Measurements from ENCODE around the gene TRAK1. TPM values are rescaled to one million over a fixed set of nuclear protein-coding genes. Genes with fewer than 3 reads are reported as not detected.

Gene TRAK1
- total RNA-seq, 1 donor from 2014 or later, result 58.4 TPM

- H3K4me3 Mint-ChIP-seq, result peak overlapping the region; percentile 19
- no peak for DNase-seq
Measured at GRCh38 chr3:42094128-42094527, 3.0 kb downstream of the TRAK1 start.

DNA sequence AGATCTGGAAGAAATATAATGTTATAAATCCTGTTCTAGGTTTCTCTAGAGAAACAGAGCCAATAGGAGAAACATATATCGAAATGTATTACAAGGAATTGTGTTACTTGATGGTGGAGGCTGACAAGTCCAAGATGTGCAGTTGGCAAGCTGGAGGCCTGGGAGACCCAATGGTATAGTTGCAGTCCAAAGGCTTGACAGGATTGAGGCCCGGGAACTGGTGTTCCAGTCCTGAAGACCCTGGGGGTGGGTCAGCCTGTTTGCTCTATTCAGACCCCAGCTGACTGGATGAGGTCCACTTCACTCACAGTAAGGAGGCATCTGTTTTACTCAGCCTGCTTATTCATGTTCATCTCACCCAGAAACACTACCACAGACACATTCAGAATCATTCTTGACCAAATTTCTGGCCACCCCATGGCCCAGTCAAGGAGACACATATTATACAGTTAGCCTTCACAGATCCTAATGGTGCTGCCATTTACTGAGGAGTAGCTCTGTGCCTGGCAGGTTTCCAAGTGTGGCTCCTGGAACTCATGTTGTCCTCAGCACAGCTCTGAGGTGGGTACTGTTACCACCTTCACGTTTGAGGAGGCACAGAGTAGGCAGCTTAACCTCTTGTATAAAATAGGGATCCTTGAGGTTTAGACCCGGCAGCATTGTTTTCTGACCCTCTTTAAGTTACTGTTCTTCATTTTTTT lies 3.7 kb downstream of the TRAK1 start:
- no peak for ATAC-seq (ENCODE audit: low read depth)
- H3K9me3 Mint-ChIP-seq, result peaks cover 7% of the 10 kb centered on the region
- POLR2A ChIA-PET, result interaction anchor here (0.7 to 4.2 kb wide), 8 partner anchors 14 to 133 kb away, joined by 3 to 26 read pairs (median 14); partner anchors contain the start of gene ULK4
- intact Hi-C loops (cut with micrococcal nuclease), result loop anchor here (1.0 to 10.0 kb wide), 4 partner anchors 28 to 1770 kb away; no protein-coding TSS in a partner anchor
- H3K4me1 Mint-ChIP-seq, result peaks cover 91% of the 10 kb centered on the region
- H3K27ac Mint-ChIP-seq, result peak overlapping the region; percentile 78
- DNase-seq, result no peak
- no peak for TF ChIP-seq CTCF (IDR thresholded peaks at IDR 0.05)
- no peak overlapping the region for H3K4me3 Mint-ChIP-seq
- no peaks in the 10 kb centered on the region for H3K27me3 Mint-ChIP-seq
- CTCF ChIA-PET, result interaction anchor here (0.7 to 1.6 kb wide), 5 partner anchors 44 to 395 kb away, joined by 3 to 5 read pairs (median 3); no protein-coding TSS in a partner anchor
- H3K36me3 Mint-ChIP-seq (ENCODE audit: low read depth), result peaks cover 52% of the 10 kb centered on the region

More at GRCh38 chr3:42094128-42094527, 3.0 kb downstream of the TRAK1 start:
- H3K36me3 Mint-ChIP-seq (ENCODE audit: low read depth), result peaks cover 57% of the 10 kb centered on the region
- ChIA-PET CTCF (interaction anchor here (0.7 to 1.6 kb wide), 7 partner anchors 44 to 396 kb away, joined by 3 to 5 read pairs (median 3); partner anchors contain the start of gene ULK4), POLR2A (interaction anchor here (0.7 to 4.2 kb wide), 9 partner anchors 13 to 132 kb away, joined by 3 to 26 read pairs (median 12); partner anchors contain the start of gene ULK4)
- no peak for TF ChIP-seq CTCF (IDR thresholded peaks at IDR 0.05)
- H3K9me3 Mint-ChIP-seq, result peaks cover 7% of the 10 kb centered on the region
- peak; percentile 72 for ATAC-seq (ENCODE audit: low read depth)
- no peaks in the 10 kb centered on the region for H3K27me3 Mint-ChIP-seq
- intact Hi-C loops (cut with micrococcal nuclease), result loop anchor here (1.0 to 10.0 kb wide), 4 partner anchors 27 to 1769 kb away; no protein-coding TSS in a partner anchor
- H3K27ac Mint-ChIP-seq, result peak overlapping the region; percentile 78
- H3K4me1 Mint-ChIP-seq, result peaks cover 91% of the 10 kb centered on the region

DNA sequence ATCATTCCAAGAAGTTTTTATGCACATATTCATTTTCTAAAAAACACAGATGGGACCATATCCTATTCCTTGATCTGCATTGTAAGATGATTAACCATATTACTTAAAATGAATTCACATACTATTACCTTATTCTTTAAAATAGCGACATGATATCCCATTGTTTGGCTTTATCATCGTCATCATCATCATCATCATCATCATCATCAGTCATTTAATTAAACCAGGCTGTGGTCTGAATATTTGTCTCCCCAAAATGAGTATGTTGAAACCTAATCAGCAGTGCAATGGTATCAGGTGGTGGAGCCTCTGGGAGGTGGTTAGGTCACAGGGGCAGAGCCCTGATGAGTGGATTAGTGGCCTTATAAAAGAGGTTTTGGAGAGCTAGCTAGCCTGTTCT lies 4.4 kb downstream of the TRAK1 start:
- Mint-ChIP-seq H3K36me3 (ENCODE audit: low read depth) (peaks cover 46% of the 10 kb centered on the region), H3K27me3 (no peaks in the 10 kb centered on the region), H3K4me1 (peaks cover 87% of the 10 kb centered on the region), H3K27ac (peak overlapping the region; percentile 78), H3K9me3 (peaks cover 7% of the 10 kb centered on the region), H3K4me3 (no peak overlapping the region)
- CTCF ChIA-PET, result interaction anchor here (0.9 kb wide), 1 partner anchor 214 kb away, joined by 4 read pairs; no protein-coding TSS in a partner anchor
- ATAC-seq (ENCODE audit: low read depth), result no peak
- intact Hi-C loops (cut with micrococcal nuclease), result loop anchor here (2.0 to 10.0 kb wide), 2 partner anchors 29 to 1771 kb away; no protein-coding TSS in a partner anchor
- POLR2A ChIA-PET, result interaction anchor here (1.1 to 3.5 kb wide), 3 partner anchors 29 to 133 kb away, joined by 4 to 16 read pairs (median 12); partner anchors contain the start of gene ULK4
- TF ChIP-seq CTCF (IDR thresholded peaks at IDR 0.05), result no peak
- DNase-seq, result no peak

GRCh38 chr3:42096796-42097565 lies 5.8 kb downstream of the TRAK1 start:
- Mint-ChIP-seq H3K27me3 (no peaks in the 10 kb centered on the region), H3K9me3 (peaks cover 5% of the 10 kb centered on the region), H3K4me1 (peaks cover 72% of the 10 kb centered on the region), H3K27ac (no peak overlapping the region), H3K36me3 (ENCODE audit: low read depth) (peaks cover 38% of the 10 kb centered on the region), H3K4me3 (no peak overlapping the region)
- DNase-seq, result no peak
- ATAC-seq (ENCODE audit: low read depth), result no peak
- CTCF ChIA-PET, result interaction anchor here (1.5 to 4.5 kb wide), 3 partner anchors 82 to 200 kb away, joined by 5 to 59 read pairs (median 33); no protein-coding TSS in a partner anchor
- POLR2A ChIA-PET, result no interaction called here
- TF ChIP-seq CTCF (IDR thresholded peaks at IDR 0.05), result no peak
- intact Hi-C loops (cut with micrococcal nuclease), result loop anchor here (10.0 kb wide), 1 partner anchor 1772 kb away; no protein-coding TSS in a partner anchor
